Endodermal cell (in vitro differentiated cells): ENCODE measurements around the gene WWC2. TPM values are rescaled to one million over a fixed set of nuclear protein-coding genes. Genes with fewer than 3 reads are reported as not detected.

ENCODE experiments used
- DNase-seq: peaks from one replicate; pipeline ENCODE4 v3.0.0-alpha.2; 2017
- H3K27ac ChIP-seq: 2 replicates; pipeline ENCODE4 v1.5.1; 2013; ENCODE audit warnings: mild to moderate bottlenecking, low read depth, low read length, moderate library complexity
- H3K27me3 ChIP-seq: 2 replicates; pipeline ENCODE4 v1.6.1; 2013; ENCODE audit warnings: mild to moderate bottlenecking, low read length, moderate library complexity; ENCODE audit not compliant: insufficient read depth, control insufficient read depth, poor library complexity, severe bottlenecking
- H3K36me3 ChIP-seq: 2 replicates; pipeline ENCODE4 v1.7.0; 2013; ENCODE audit warnings: mild to moderate bottlenecking, low read length, moderate library complexity; ENCODE audit not compliant: control insufficient read depth, insufficient read depth
- H3K4me1 ChIP-seq: one replicate; pipeline ENCODE4 v1.7.0; 2013; ENCODE audit warnings: low read length; ENCODE audit not compliant: control insufficient read depth, insufficient read depth
- H3K4me3 ChIP-seq: 2 replicates; pipeline ENCODE4 v1.5.1; 2013; ENCODE audit warnings: mild to moderate bottlenecking, low read length, moderate library complexity
- H3K9ac ChIP-seq: 2 replicates; pipeline ENCODE4 v1.6.1; 2013; ENCODE audit warnings: mild to moderate bottlenecking, low read length, moderate library complexity; ENCODE audit not compliant: poor library complexity, severe bottlenecking; ENCODE audit errors: extremely low read depth
- H3K9me3 ChIP-seq: 2 replicates; pipeline ENCODE4 v1.6.1; 2013; ENCODE audit warnings: mild to moderate bottlenecking, low read length, moderate library complexity; ENCODE audit not compliant: control insufficient read depth
- H3K27ac Mint-ChIP-seq: 2 replicates; pipeline ENCODE4 v1.8.0; 2020; ENCODE audit warnings: mixed read lengths
- H3K27me3 Mint-ChIP-seq: 2 replicates; pipeline ENCODE4 v1.8.0; 2021; ENCODE audit warnings: mild to moderate bottlenecking, mixed read lengths; ENCODE audit not compliant: insufficient read depth
- H3K36me3 Mint-ChIP-seq: 2 replicates; pipeline ENCODE4 v1.8.0; 2020; ENCODE audit warnings: low read depth, mixed read lengths
- H3K4me1 Mint-ChIP-seq: 2 replicates; pipeline ENCODE4 v1.8.0; 2020; ENCODE audit warnings: mixed read lengths
- H3K4me3 Mint-ChIP-seq: 2 replicates; pipeline ENCODE4 v1.8.0; 2020; ENCODE audit warnings: mild to moderate bottlenecking, moderate library complexity, mixed read lengths
- H3K9me3 Mint-ChIP-seq: 2 replicates; pipeline ENCODE4 v1.8.0; 2020; ENCODE audit warnings: mild to moderate bottlenecking, mixed read lengths
- CTCF ChIP-seq: fragments of 200-600 bp; sonication (generic); conservative IDR thresholded peaks from 2 replicates; pipeline ENCODE4 v1.5.0; 2021; ENCODE audit warnings: antibody characterized with exemption, mild to moderate bottlenecking
- WGBS, 2 experiments: methylation state at CpG; one replicate each; pipeline versions ENCODE4 v1.1.5 to v1.1.7; 2013; ENCODE audit warnings: missing lambda C conversion rate in 2 of 2, mixed read lengths in 1 of 2; ENCODE audit not compliant: insufficient coverage in 1 of 2, insufficient read length in 1 of 2; 5-methylcytosine and 5-hydroxymethylcytosine counted together
- total RNA-seq, 2 donors: library from RNA; stranded (reverse); fragmentation: NEBNext Ultra II Directional in 1 of 2; extraction: Animal tissue kit (Norgen Biotek cat#: 25700) in 1 of 2; gene quantifications; 2 replicates in 1 of 2; 3 replicates in 1 of 2; pipeline ENCODE4 v1.2.1, GENCODE V29; 2021

Gene WWC2
- total RNA-seq, 2 donors from 2014 or later: 98.2 to 108 TPM

GRCh38 chr4:183078634-183079033 is 20.4 kb upstream of the WWC2 start:
- H3K4me3 Mint-ChIP-seq: no peak overlapping the region
- 95% methylated on average over 10 to 13 of the region's 13 CpGs for WGBS, 2 experiments

GRCh38 chr4:183080372-183081115 is 18.5 kb upstream of the WWC2 start:
- Histone ChIP-seq H3K4me1 (no peaks in the 10 kb centered on the region), H3K36me3 (no peaks in the 10 kb centered on the region), H3K9ac (no peak overlapping the region), H3K27ac (no peak overlapping the region), H3K4me3 (no peak overlapping the region), H3K9me3 (no peaks in the 10 kb centered on the region), H3K27me3 (no peaks in the 10 kb centered on the region)
- H3K4me3 Mint-ChIP-seq: no peak overlapping the region
- H3K36me3 Mint-ChIP-seq: no peaks in the 10 kb centered on the region
- no peaks in the 10 kb centered on the region for H3K9me3 Mint-ChIP-seq
- H3K4me1 Mint-ChIP-seq: peaks cover 16% of the 10 kb centered on the region
- no peaks in the 10 kb centered on the region for H3K27me3 Mint-ChIP-seq
- WGBS, 2 experiments: 74 to 100% methylated on average over 1 to 3 of the region's 4 CpGs
- DNase-seq: no peak
- no peak for TF ChIP-seq CTCF
- no peak overlapping the region for H3K27ac Mint-ChIP-seq

More at GRCh38 chr4:183078634-183079033, 20.4 kb upstream of the WWC2 start:
- no peak overlapping the region for H3K9ac ChIP-seq
- no peak overlapping the region for H3K27ac ChIP-seq
- no peaks in the 10 kb centered on the region for H3K27me3 ChIP-seq
- peak; percentile 44 for DNase-seq
- peaks cover 4% of the 10 kb centered on the region for H3K4me1 ChIP-seq
- Mint-ChIP-seq H3K9me3 (no peaks in the 10 kb centered on the region), H3K4me1 (peaks cover 33% of the 10 kb centered on the region), H3K36me3 (no peaks in the 10 kb centered on the region), H3K27me3 (no peaks in the 10 kb centered on the region), H3K27ac (no peak overlapping the region)
- TF ChIP-seq CTCF: peak; percentile 34
- H3K36me3 ChIP-seq: no peaks in the 10 kb centered on the region
- no peak overlapping the region for H3K4me3 ChIP-seq
- no peaks in the 10 kb centered on the region for H3K9me3 ChIP-seq

- Mint-ChIP-seq H3K4me1 (peaks cover 11% of the 10 kb centered on the region), H3K4me3 (no peak overlapping the region), H3K9me3 (no peaks in the 10 kb centered on the region), H3K27me3 (no peaks in the 10 kb centered on the region), H3K36me3 (no peaks in the 10 kb centered on the region), H3K27ac (no peak overlapping the region)
- H3K4me1 ChIP-seq: no peaks in the 10 kb centered on the region
- 85% methylated on average over 3 of the region's 3 CpGs; no CpG with 5 or more reads in 1 of the 2 experiments for WGBS, 2 experiments
- no peaks in the 10 kb centered on the region for H3K9me3 ChIP-seq
- H3K36me3 ChIP-seq: no peaks in the 10 kb centered on the region
- H3K9ac ChIP-seq: no peak overlapping the region
- TF ChIP-seq CTCF: no peak
- no peak overlapping the region for H3K4me3 ChIP-seq
- DNase-seq: no peak
- H3K27me3 ChIP-seq: no peaks in the 10 kb centered on the region
- no peak overlapping the region for H3K27ac ChIP-seq
These were observed 18.0 kb upstream of the WWC2 start for GRCh38 chr4:183081116-183081469.
